Measurements from ENCODE around the gene AP1M2. TPM values are rescaled to one million over a fixed set of nuclear protein-coding genes. Genes with fewer than 3 reads are reported as not detected.
A peak's percentile ranks its signal among the peaks of the same experiment; 100 is the strongest.

Gene AP1M2
- total RNA-seq, 1 experiment from 2014 or later, result 2.5 TPM

GRCh38 chr19:10580979-10581631, 6.0 kb downstream of the AP1M2 start:
- TF ChIP-seq EZH2 (IDR thresholded peaks at IDR 0.05; ENCODE audit: borderline replicate concordance, low read depth, low read length, poor library complexity, severe bottlenecking) (no peak), CTCF (conservative IDR thresholded peaks at IDR 0.05; ENCODE audit: low read depth, low read length) (peak; percentile 99)
- intact Hi-C loops (cut with micrococcal nuclease; ENCODE audit: unreplicated experiment), result loop anchor here (1.0 to 10.0 kb wide), 3 partner anchors 63 to 284 kb away; no protein-coding TSS in a partner anchor

DNA sequence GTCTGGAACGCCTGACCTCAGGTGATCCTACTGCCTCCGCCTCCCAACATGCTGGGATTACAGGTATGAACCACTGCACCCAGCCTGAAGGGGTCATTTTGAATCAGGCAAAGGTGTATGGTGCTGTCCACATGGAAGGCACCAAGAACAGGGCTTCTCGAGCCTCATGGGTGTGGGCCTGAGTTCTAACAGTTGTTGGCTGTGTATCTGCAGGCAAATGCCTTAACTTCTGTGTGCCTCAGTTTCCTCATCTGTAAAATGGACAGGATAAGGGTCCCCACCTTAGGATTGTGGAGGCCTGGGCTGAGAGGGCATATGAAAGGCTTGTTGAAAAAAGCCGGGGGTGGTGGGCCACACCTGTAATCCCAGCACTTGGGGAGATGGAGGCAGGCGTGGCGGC, 9.2 kb downstream of the AP1M2 start:
- Histone ChIP-seq H3K4me1 (ENCODE audit: insufficient read depth, low read length, poor library complexity, severe bottlenecking) (no peaks in the 10 kb centered on the region), H3K36me3 (ENCODE audit: insufficient read depth, low read length, poor library complexity, severe bottlenecking) (no peaks in the 10 kb centered on the region), H3K27me3 (replicated peaks; ENCODE audit: insufficient read depth, low read depth, low read length, poor library complexity) (no peaks in the 10 kb centered on the region), H3K27ac (ENCODE audit: low read depth, low read length, poor library complexity, severe bottlenecking) (no peak overlapping the region), H3K9me3 (ENCODE audit: low read depth, low read length, poor library complexity, severe bottlenecking) (no peaks in the 10 kb centered on the region), H3K4me3 (ENCODE audit: low read depth, low read length, poor library complexity, severe bottlenecking) (no peak overlapping the region)
- no peak for TF ChIP-seq CTCF (conservative IDR thresholded peaks at IDR 0.05; ENCODE audit: low read depth, low read length)
- no peak for DNase-seq (ENCODE audit: low spot score)
- CTCF ChIA-PET, result interaction anchor here (0.6 kb wide), 2 partner anchors 67 to 360 kb away, joined by 3 read pairs; no protein-coding TSS in a partner anchor
- BruUV-seq (replicated peaks), result no TSS peak
- POLR2A ChIA-PET (ENCODE audit: low non-redundant PET), result no interaction called here
- intact Hi-C loops (cut with micrococcal nuclease; ENCODE audit: unreplicated experiment), result no loop called here

More at GRCh38 chr19:10580979-10581631, 6.0 kb downstream of the AP1M2 start:
- Histone ChIP-seq H3K27me3 (replicated peaks; ENCODE audit: insufficient read depth, low read depth, low read length, poor library complexity) (no peaks in the 10 kb centered on the region), H3K4me1 (ENCODE audit: insufficient read depth, low read length, poor library complexity, severe bottlenecking) (no peaks in the 10 kb centered on the region), H3K36me3 (ENCODE audit: insufficient read depth, low read length, poor library complexity, severe bottlenecking) (no peaks in the 10 kb centered on the region), H3K4me3 (ENCODE audit: low read depth, low read length, poor library complexity, severe bottlenecking) (no peak overlapping the region), H3K9me3 (ENCODE audit: low read depth, low read length, poor library complexity, severe bottlenecking) (no peaks in the 10 kb centered on the region), H3K27ac (ENCODE audit: low read depth, low read length, poor library complexity, severe bottlenecking) (no peak overlapping the region)
- peak; percentile 95 for DNase-seq (ENCODE audit: low spot score)
- ChIA-PET POLR2A (ENCODE audit: low non-redundant PET) (interaction anchor here (0.7 kb wide), 1 partner anchor 108 kb away, joined by 3 read pairs; no protein-coding TSS in a partner anchor), CTCF (interaction anchor here (0.6 to 3.4 kb wide), 12 partner anchors 12 to 282 kb away, joined by 3 to 75 read pairs (median 4); partner anchors contain the start of genes CDKN2D and QTRT1)
- BruUV-seq (replicated peaks), result no TSS peak

DNA sequence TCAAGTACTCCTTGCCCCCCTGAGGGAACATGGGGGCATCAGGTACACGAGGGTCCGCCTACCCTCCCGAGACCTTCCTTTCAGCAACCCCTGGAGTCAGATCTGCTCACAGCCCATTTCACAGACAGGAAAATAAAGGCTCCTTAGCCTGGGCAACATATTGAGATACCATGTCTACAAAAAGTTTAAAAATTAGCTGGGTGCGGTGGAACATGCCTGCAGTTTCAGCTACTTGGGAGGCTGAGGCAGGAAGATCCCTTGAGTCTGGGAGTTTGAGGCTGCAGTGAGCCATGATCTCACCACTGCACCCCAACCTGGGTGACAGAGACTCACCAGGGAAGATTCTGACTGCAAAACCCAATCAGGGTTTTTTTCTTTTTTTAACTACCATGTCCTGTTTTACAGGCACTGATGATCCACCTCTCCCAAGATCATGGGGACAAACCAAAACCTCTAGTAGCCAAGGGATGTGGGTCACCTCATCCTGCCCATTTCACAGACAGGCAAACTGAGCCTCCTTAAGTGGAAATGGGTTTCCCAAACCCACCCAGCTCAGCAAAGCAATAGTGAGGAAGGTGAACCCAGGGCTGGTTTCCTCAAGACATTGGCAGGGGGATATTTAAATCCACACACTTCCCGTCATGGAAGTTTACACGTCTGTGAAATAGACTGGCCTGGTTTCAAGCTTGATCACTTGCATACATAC, 11.9 kb downstream of the AP1M2 start:
- POLR2A ChIA-PET (ENCODE audit: low non-redundant PET), result no interaction called here
- H3K4me1 ChIP-seq (ENCODE audit: insufficient read depth, low read length, poor library complexity, severe bottlenecking), result peaks cover 4% of the 10 kb centered on the region
- no peaks in the 10 kb centered on the region for H3K9me3 ChIP-seq (ENCODE audit: low read depth, low read length, poor library complexity, severe bottlenecking)
- no peak for DNase-seq (ENCODE audit: low spot score)
- BruUV-seq (replicated peaks), result no TSS peak
- CTCF ChIA-PET, result interaction anchor here (0.7 kb wide), 1 partner anchor 380 kb away, joined by 3 read pairs; no protein-coding TSS in a partner anchor
- H3K36me3 ChIP-seq (ENCODE audit: insufficient read depth, low read length, poor library complexity, severe bottlenecking), result no peaks in the 10 kb centered on the region
- TF ChIP-seq EZH2 (IDR thresholded peaks at IDR 0.05; ENCODE audit: borderline replicate concordance, low read depth, low read length, poor library complexity, severe bottlenecking), result no peak
- TF ChIP-seq CTCF (conservative IDR thresholded peaks at IDR 0.05; ENCODE audit: low read depth, low read length), result no peak
- H3K27me3 ChIP-seq (replicated peaks; ENCODE audit: insufficient read depth, low read depth, low read length, poor library complexity), result no peaks in the 10 kb centered on the region
- no peak overlapping the region for H3K4me3 ChIP-seq (ENCODE audit: low read depth, low read length, poor library complexity, severe bottlenecking)
- no peak overlapping the region for H3K27ac ChIP-seq (ENCODE audit: low read depth, low read length, poor library complexity, severe bottlenecking)
- intact Hi-C loops (cut with micrococcal nuclease; ENCODE audit: unreplicated experiment), result no loop called here
